MM.1S (cell line): Measurements from ENCODE around the gene EPHA2.
"Not testable (repeated sequence)": the region's sequence is repeated elsewhere in the genome, so short reads cannot be mapped to it uniquely, and the experiment has no call there.

Experiments
- DNase-seq: peaks from one replicate; pipeline ENCODE4 v3.0.0-alpha.2; 2015
- H2AFZ ChIP-seq: fragments of 300-600 bp; sonication (generic); 2 replicates; pipeline ENCODE4 v1.6.0; 2016; ENCODE audit warnings: antibody characterized with exemption, low read length
- H3F3A ChIP-seq: fragments of 300-600 bp; sonication (generic); 2 replicates; pipeline ENCODE4 v1.6.1; 2016; ENCODE audit warnings: mild to moderate bottlenecking, antibody characterized with exemption, low read length, moderate library complexity, mixed read lengths; ENCODE audit not compliant: insufficient read depth
- H3K27ac ChIP-seq: fragments of 300-600 bp; sonication (generic); 2 replicates; pipeline ENCODE4 v1.5.1; 2016; ENCODE audit warnings: mild to moderate bottlenecking, low read length
- H3K27me3 ChIP-seq: fragments of 300-600 bp; sonication (generic); replicated peaks from 2 replicates; pipeline ENCODE4 v1.6.0; 2016; ENCODE audit warnings: low read length; ENCODE audit not compliant: insufficient read depth
- H3K36me3 ChIP-seq: fragments of 300-600 bp; sonication (generic); replicated peaks from 2 replicates; pipeline ENCODE4 v1.6.1; 2016; ENCODE audit warnings: mild to moderate bottlenecking, low read length, mixed read lengths; ENCODE audit not compliant: insufficient read depth
- H3K4me1 ChIP-seq: fragments of 300-600 bp; sonication (generic); 2 replicates; pipeline ENCODE4 v1.6.1; 2016; ENCODE audit warnings: low read length, mixed read lengths
- H3K4me2 ChIP-seq: fragments of 300-600 bp; sonication (generic); 2 replicates; pipeline ENCODE4 v1.6.0; 2016; ENCODE audit warnings: low read depth, low read length
- H3K4me3 ChIP-seq: fragments of 300-600 bp; sonication (generic); 2 replicates; pipeline ENCODE4 v1.5.1; 2016; ENCODE audit warnings: low read length, mixed read lengths
- H3K79me2 ChIP-seq: fragments of 300-600 bp; sonication (generic); 2 replicates; pipeline ENCODE4 v1.6.1; 2016; ENCODE audit warnings: mixed run types, low read length, mixed read lengths
- H3K9ac ChIP-seq: fragments of 300-600 bp; sonication (generic); 2 replicates; pipeline ENCODE4 v1.6.1; 2016; ENCODE audit warnings: low read length, mixed read lengths
- H3K9me2 ChIP-seq: fragments of 300-600 bp; sonication (generic); replicated peaks from 2 replicates; pipeline ENCODE4 v1.6.1; 2016; ENCODE audit warnings: mild to moderate bottlenecking, low read length, mixed read lengths; ENCODE audit not compliant: insufficient read depth
- H3K9me3 ChIP-seq: fragments of 300-600 bp; sonication (generic); replicated peaks from 2 replicates; pipeline ENCODE4 v1.6.1; 2016; ENCODE audit warnings: mild to moderate bottlenecking, low read length, mixed read lengths; ENCODE audit not compliant: insufficient read depth
- H4K20me1 ChIP-seq: fragments of 300-600 bp; sonication (generic); 2 replicates; pipeline ENCODE4 v1.6.1; 2016; ENCODE audit warnings: mild to moderate bottlenecking, low read length, moderate library complexity, mixed read lengths; ENCODE audit not compliant: insufficient read depth
- EZH2 ChIP-seq: fragments of 300-600 bp; sonication (generic); optimal IDR thresholded peaks from 2 replicates; pipeline ENCODE3; 2017; ENCODE audit warnings: low read depth, mild to moderate bottlenecking, antibody characterized with exemption, low read length, mixed read lengths
- EZH2phosphoT487 ChIP-seq: fragments of 300-600 bp; sonication (generic); IDR thresholded peaks from 2 replicates; pipeline ENCODE4 v1.6.1; 2018; ENCODE audit warnings: antibody characterized with exemption, low read length
- TF ChIP-seq, protein P1 (sequence below): fragments of 300-600 bp; sonication (generic); IDR thresholded peaks from 2 replicates; pipeline ENCODE4 v1.5.1; 2016; ENCODE audit warnings: antibody characterized with exemption, low read length, mixed read lengths

EPHA2 gene

GRCh38 chr1:16164213-16165072, 8.6 kb upstream of the EPHA2 start:
- Histone ChIP-seq H3K4me3 (no peak overlapping the region), H3K36me3 (no peaks in the 10 kb centered on the region), H3F3A (peaks cover 12% of the 10 kb centered on the region), H3K9me3 (no peaks in the 10 kb centered on the region), H3K27me3 (peaks cover 10% of the 10 kb centered on the region), H3K4me2 (no peak overlapping the region), H3K79me2 (no peaks in the 10 kb centered on the region), H3K4me1 (peaks cover 7% of the 10 kb centered on the region), H3K9me2 (no peaks in the 10 kb centered on the region), H2AFZ (no peak overlapping the region), H3K9ac (no peak overlapping the region), H3K27ac (no peak overlapping the region), H4K20me1 (no peaks in the 10 kb centered on the region)
- no peak for DNase-seq
- TF ChIP-seq EZH2 (no peak), EZH2phosphoT487 (no peak)
- TF ChIP-seq, protein P1, sequence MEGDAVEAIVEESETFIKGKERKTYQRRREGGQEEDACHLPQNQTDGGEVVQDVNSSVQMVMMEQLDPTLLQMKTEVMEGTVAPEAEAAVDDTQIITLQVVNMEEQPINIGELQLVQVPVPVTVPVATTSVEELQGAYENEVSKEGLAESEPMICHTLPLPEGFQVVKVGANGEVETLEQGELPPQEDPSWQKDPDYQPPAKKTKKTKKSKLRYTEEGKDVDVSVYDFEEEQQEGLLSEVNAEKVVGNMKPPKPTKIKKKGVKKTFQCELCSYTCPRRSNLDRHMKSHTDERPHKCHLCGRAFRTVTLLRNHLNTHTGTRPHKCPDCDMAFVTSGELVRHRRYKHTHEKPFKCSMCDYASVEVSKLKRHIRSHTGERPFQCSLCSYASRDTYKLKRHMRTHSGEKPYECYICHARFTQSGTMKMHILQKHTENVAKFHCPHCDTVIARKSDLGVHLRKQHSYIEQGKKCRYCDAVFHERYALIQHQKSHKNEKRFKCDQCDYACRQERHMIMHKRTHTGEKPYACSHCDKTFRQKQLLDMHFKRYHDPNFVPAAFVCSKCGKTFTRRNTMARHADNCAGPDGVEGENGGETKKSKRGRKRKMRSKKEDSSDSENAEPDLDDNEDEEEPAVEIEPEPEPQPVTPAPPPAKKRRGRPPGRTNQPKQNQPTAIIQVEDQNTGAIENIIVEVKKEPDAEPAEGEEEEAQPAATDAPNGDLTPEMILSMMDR, result no peak

GRCh38 chr1:16163608-16164212, 7.8 kb upstream of the EPHA2 start:
- not testable (repeated sequence) for H3K27me3 ChIP-seq, H3K4me3 ChIP-seq, H3K79me2 ChIP-seq, H3K9me3 ChIP-seq, H3K9me2 ChIP-seq, H3K4me2 ChIP-seq, H3K27ac ChIP-seq, H3K9ac ChIP-seq, H4K20me1 ChIP-seq, DNase-seq, H3K4me1 ChIP-seq, H3K36me3 ChIP-seq, H2AFZ ChIP-seq
- peaks cover 12% of the 10 kb centered on the region for H3F3A ChIP-seq

- Histone ChIP-seq H3K9ac (peak overlapping the region; percentile 22; the same call in 1 of the 2 replicates), H2AFZ (peak overlapping the region; percentile 73), H3F3A (peaks cover 12% of the 10 kb centered on the region), H3K27ac (no peak overlapping the region), H3K36me3 (no peaks in the 10 kb centered on the region), H3K4me2 (peak overlapping the region; percentile 74), H4K20me1 (no peaks in the 10 kb centered on the region), H3K4me3 (peak overlapping the region; percentile 51), H3K4me1 (peaks cover 7% of the 10 kb centered on the region), H3K79me2 (no peaks in the 10 kb centered on the region), H3K9me3 (no peaks in the 10 kb centered on the region), H3K27me3 (no peaks in the 10 kb centered on the region; the same call in none of the 2 replicates), H3K9me2 (no peaks in the 10 kb centered on the region)
- no peak for TF ChIP-seq EZH2
- TF ChIP-seq, protein P1, result no peak
- TF ChIP-seq EZH2phosphoT487, result no peak
- peak; percentile 73 for DNase-seq
Measured at GRCh38 chr1:16162163-16162822, 6.4 kb upstream of the EPHA2 start.
